GM12875 (cell line): ENCODE data around the gene TMEM176A.

Experiments used
- H3K4me3 ChIP-seq: one replicate; pipeline ENCODE4 v1.5.1; 2011; ENCODE audit warnings: low read depth, low read length, control low read depth
- TF ChIP-seq, protein P1 (sequence below): IDR thresholded peaks from 2 replicates; pipeline ENCODE4 v1.5.1; 2011; ENCODE audit warnings: low read depth, mild to moderate bottlenecking, control low read depth, inconsistent platforms, low read length, moderate library complexity, borderline replicate concordance; ENCODE audit not compliant: insufficient read depth

Gene TMEM176A

DNA sequence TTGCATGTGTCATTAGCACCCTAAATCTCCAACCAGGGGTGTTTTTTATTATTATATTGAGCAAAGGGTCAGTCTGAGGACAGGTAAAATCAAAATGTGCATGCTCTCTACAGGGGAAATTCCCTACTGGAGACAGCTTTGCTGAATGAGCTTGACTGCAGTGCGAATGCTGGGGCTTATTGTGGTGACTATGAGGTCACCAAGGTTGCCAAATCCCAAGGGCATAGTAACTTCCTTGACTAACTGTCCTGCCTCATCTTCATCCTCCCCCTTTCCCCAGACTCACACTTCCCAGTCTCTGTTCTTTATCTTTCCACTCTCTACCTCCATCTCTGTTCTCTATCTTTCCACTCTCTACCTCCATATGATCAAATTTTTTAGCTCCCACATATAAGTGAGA lies 28.9 kb downstream of the TMEM176A start:
- H3K4me3 ChIP-seq, result no peak overlapping the region
- TF ChIP-seq, protein P1, sequence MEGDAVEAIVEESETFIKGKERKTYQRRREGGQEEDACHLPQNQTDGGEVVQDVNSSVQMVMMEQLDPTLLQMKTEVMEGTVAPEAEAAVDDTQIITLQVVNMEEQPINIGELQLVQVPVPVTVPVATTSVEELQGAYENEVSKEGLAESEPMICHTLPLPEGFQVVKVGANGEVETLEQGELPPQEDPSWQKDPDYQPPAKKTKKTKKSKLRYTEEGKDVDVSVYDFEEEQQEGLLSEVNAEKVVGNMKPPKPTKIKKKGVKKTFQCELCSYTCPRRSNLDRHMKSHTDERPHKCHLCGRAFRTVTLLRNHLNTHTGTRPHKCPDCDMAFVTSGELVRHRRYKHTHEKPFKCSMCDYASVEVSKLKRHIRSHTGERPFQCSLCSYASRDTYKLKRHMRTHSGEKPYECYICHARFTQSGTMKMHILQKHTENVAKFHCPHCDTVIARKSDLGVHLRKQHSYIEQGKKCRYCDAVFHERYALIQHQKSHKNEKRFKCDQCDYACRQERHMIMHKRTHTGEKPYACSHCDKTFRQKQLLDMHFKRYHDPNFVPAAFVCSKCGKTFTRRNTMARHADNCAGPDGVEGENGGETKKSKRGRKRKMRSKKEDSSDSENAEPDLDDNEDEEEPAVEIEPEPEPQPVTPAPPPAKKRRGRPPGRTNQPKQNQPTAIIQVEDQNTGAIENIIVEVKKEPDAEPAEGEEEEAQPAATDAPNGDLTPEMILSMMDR, result no peak

DNA sequence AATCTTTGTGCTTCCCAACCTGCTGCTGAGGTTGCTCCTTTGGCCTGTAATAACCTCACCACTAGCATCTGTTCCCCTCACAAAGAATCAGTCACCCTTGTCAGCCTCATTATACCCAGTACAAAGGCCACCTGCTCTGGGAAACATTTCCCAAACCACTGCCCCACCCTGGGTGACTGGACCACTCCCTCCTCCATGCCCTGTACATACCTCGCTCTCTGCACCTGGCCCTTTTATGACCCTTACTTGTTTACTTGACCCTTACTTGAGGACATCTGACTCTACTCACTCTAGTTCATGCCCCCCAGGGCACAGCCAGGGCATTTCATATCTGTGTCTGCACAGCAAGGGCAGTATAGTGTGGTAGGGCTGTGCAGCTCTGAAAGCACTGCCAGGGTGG lies 30.4 kb downstream of the TMEM176A start:
- TF ChIP-seq, protein P1, result no peak

DNA sequence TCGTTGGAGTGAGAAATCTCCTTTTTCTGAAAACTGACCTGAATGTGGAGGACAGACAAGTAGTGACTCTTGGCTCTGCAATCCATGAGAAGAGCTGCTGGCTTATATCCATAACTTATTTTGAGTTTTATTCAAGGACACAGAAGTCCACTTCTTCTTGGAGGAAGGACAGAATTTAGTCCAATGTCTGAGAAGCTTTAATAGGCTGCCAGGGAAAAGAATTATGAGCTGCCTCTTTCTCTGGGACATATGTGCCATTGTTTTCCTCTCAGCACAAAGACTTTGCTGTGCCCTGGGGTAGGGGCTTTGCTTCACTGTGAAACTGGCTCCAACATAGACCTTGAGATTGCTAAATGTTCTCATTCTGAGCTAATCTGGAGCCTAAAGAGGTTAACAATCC lies 31.3 kb downstream of the TMEM176A start:
- TF ChIP-seq, protein P1, result no peak
- no peak overlapping the region for H3K4me3 ChIP-seq

More for the DNA sequence above, 30.4 kb downstream of the TMEM176A start:
- no peak overlapping the region for H3K4me3 ChIP-seq

DNA sequence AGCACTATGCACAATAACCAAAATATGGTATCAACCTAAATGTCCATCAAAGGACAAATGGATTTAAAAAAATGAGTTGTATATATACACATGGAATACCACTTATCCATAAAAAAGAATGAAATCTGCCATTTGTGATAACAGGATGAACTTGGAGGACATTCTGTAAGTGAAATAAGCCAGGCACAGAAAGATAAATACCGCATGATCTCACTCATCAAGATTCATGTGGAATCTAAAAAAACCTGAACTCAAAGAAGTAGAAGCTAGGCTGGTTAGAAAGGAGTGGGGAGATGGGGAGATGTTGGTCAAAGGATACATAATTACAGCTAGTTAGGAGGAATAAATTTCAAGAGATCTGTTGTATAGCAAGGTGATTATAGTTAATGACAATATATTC lies 34.5 kb downstream of the TMEM176A start:
- TF ChIP-seq, protein P1, result no peak
- no peak overlapping the region for H3K4me3 ChIP-seq

DNA sequence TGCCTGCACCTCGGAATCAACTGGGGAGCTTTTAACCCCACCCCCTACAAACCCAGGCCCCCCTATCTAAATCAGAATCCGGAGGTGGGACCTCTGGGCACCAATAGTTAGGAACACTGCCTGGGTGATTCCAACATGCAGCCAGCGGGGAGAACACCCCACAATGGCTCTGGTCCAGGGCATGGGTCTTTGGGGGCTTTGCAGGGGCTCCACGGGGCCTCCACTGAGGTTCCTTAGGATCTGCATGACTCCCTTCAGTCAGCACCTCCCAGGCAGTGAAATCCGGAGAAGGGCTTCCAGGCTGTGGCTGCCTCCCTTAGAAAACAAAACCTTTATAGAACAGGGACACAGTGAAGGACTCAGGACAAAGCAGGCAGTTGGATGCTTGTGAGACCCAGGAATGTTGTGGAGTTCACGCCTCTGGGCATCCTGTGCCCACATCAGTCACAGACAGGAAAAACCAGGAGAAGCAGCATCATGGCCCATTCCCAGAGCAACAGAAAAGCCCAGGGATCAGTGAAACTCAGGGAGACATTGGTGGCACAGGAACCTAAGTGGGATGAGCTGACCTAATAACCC lies 35.2 kb downstream of the TMEM176A start:
- TF ChIP-seq, protein P1, result no peak
- no peak overlapping the region for H3K4me3 ChIP-seq

DNA sequence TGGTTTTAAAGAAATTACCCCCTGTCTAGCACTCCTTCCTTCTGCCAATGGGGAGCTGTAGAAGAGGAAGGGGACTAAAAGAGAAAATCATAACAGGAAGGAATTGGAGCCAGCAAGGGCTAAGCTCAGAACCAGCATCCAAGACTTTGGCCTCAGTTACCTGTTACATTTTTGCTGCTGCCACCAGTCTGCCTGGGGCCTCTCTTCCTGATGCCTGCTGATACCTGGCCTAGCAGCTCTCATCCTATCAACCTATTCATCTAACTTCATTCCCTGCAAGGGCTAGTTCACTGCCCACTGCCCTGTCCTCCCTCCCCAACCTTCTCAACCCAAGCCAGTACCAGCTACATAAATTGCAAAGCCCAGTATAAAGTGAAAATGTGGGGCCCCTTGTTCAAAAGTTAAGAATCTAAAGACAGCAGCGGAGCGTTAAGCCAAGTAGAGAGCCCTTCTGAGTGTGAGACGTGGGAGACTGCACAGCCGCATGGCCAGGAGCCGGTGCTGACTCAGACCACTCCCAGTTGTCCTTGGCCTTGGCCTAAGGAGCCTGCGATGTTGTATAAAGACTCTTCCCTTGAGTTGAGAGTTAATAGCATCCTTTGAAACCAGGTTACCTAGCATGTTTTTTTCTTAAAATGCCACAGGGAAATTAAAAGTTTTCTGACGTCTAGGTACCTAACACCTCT lies 38.5 kb downstream of the TMEM176A start:
- no peak overlapping the region for H3K4me3 ChIP-seq
- TF ChIP-seq, protein P1, result no peak

DNA sequence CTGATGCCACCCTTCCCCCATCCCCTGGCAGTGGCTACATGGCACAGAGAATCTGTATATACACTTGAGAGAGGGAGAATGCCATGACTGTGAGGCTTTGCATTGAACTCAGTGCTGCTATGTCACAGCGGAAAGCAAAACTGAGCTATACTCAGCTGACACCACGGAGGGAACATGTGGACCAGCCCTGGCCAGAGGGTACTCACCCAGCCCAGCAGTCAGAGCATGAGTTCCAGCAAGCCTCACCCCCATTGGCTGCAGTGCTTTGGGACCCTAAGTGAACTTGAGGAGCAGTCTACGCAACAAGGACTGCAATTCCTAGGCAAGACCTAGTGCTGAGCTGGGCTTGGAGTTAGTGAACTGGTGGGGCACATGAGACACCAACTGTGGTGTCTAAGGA lies 41.4 kb downstream of the TMEM176A start:
- H3K4me3 ChIP-seq, result no peak overlapping the region
- TF ChIP-seq, protein P1, result no peak
